HG02870 (cell line): ENCODE measurements around the gene IL6ST.
A peak's percentile ranks its signal among the peaks of the same experiment; 100 is the strongest.
"Not testable (repeated sequence)": the region's sequence is repeated elsewhere in the genome, so short reads cannot be mapped to it uniquely, and the experiment has no call there.

Source experiments
- ATAC-seq: cut with Tn5 transposase; IDR thresholded peaks from one replicate; pipeline ENCODE4 v1.9.1; 2021; ENCODE audit warnings: mild to moderate bottlenecking, moderate library complexity; ENCODE audit not compliant: unreplicated experiment

Gene IL6ST

GRCh38 chr5:55969956-55970355 lies 24.8 kb downstream of the IL6ST start:
- no peak for ATAC-seq

GRCh38 chr5:55966284-55966683 lies 28.5 kb downstream of the IL6ST start:
- no peak for ATAC-seq

GRCh38 chr5:55965525-55965924 lies 29.2 kb downstream of the IL6ST start:
- ATAC-seq, result no peak

- no peak for ATAC-seq
Observed at GRCh38 chr5:55960779-55961178, 34.0 kb downstream of the IL6ST start.

- no peak for ATAC-seq
Observed at GRCh38 chr5:55959208-55959607, 35.6 kb downstream of the IL6ST start.

- ATAC-seq, result not testable (repeated sequence)
Observed at GRCh38 chr5:55941154-55941553, 53.6 kb downstream of the IL6ST start.

- ATAC-seq, result not testable (repeated sequence)
Observed at GRCh38 chr5:55937598-55937997, 57.2 kb downstream of the IL6ST start.

- peak; percentile 54 for ATAC-seq
Observed at GRCh38 chr5:55936100-55936693, 58.6 kb downstream of the IL6ST start.

GRCh38 chr5:55935371-55935770 lies 59.4 kb downstream of the IL6ST start:
- no peak for ATAC-seq

GRCh38 chr5:55934720-55935119 lies 60.0 kb downstream of the IL6ST start:
- no peak for ATAC-seq

- ATAC-seq, result no peak
Observed at GRCh38 chr5:55934115-55934613, 60.6 kb downstream of the IL6ST start.

GRCh38 chr5:55933377-55934114 lies 61.2 kb downstream of the IL6ST start:
- no peak for ATAC-seq

- no peak for ATAC-seq
Observed at GRCh38 chr5:55932700-55933099, 62.1 kb downstream of the IL6ST start.

- no peak for ATAC-seq
Observed at GRCh38 chr5:55929020-55929799, 65.6 kb downstream of the IL6ST start.

- no peak for ATAC-seq
Observed at GRCh38 chr5:55927861-55928655, 66.7 kb downstream of the IL6ST start.

GRCh38 chr5:55926476-55926875 lies 68.3 kb downstream of the IL6ST start:
- no peak for ATAC-seq

- ATAC-seq, result no peak
Observed at GRCh38 chr5:55925712-55926111, 69.1 kb downstream of the IL6ST start.

GRCh38 chr5:55925181-55925580 lies 69.6 kb downstream of the IL6ST start:
- ATAC-seq, result no peak

GRCh38 chr5:55924744-55925143 lies 70.0 kb downstream of the IL6ST start:
- ATAC-seq, result no peak

GRCh38 chr5:55923865-55924500 lies 70.8 kb downstream of the IL6ST start:
- ATAC-seq, result no peak
